B cell (primary cell): ENCODE measurements around the gene NRAP. TPM values are rescaled to one million over a fixed set of nuclear protein-coding genes. Genes with fewer than 3 reads are reported as not detected.

Experiments
- ATAC-seq: fragments of 200-7000 bp; cut with Tn5 transposase; one replicate; pipeline ENCODE4 v1.10.0; 2021; ENCODE audit warnings: low read depth, mild to moderate bottlenecking, moderate number of reproducible peaks, moderate library complexity
- CTCF ChIA-PET: fragments of 350-600 bp; sonication (Branson Sonifier 250); formaldehyde crosslinking; loops from one replicate; lab custom pipeline; 2021; ENCODE audit warnings: antibody characterized with exemption, inconsistent platforms; lab: Charles Lee
- POLR2A ChIA-PET: fragments of 350-600 bp; sonication (Branson Sonifier 250); formaldehyde crosslinking; loops from one replicate; lab custom pipeline; 2021; ENCODE audit warnings: antibody characterized with exemption; lab: Charles Lee
- DNase-seq: peaks from one replicate; pipeline ENCODE4 v3.0.0; 2013
- H2AFZ ChIP-seq: 2 replicates; pipeline ENCODE4 v1.6.1; 2012; ENCODE audit warnings: mild to moderate bottlenecking, low read depth, low read length; ENCODE audit not compliant: insufficient read depth, poor library complexity, severe bottlenecking
- H3K27ac ChIP-seq, 2 donors: 1 replicate in 1 of 2; 2 replicates in 1 of 2; pipeline ENCODE4 v1.5.1; 2012 to 2013; ENCODE audit warnings: low read length in 2 of 2, mild to moderate bottlenecking in 2 of 2, moderate library complexity in 1 of 2
- H3K27me3 ChIP-seq, 4 experiments: fragments of 200-600 bp in 1 of 4; sonication (generic) in 1 of 4; replicated peaks in 1 of 4; 1 replicate in 2 of 4; 2 replicates in 2 of 4; pipeline versions ENCODE4 v1.6.1 to v1.7.0; 2013 to 2016; ENCODE audit warnings: low read length in 3 of 4, mild to moderate bottlenecking in 2 of 4, mixed read lengths in 1 of 4, moderate library complexity in 1 of 4; ENCODE audit not compliant: insufficient read depth in 4 of 4, control insufficient read depth in 3 of 4; ENCODE audit errors: control extremely low read depth in 1 of 4
- H3K36me3 ChIP-seq, 2 experiments: replicated peaks in 1 of 2; 1 replicate in 1 of 2; 2 replicates in 1 of 2; pipeline versions ENCODE4 v1.6.1 to v1.7.1; 2013; ENCODE audit warnings: low read length in 1 of 2; ENCODE audit not compliant: insufficient read depth in 2 of 2, control insufficient read depth in 1 of 2; ENCODE audit errors: control extremely low read depth in 1 of 2, extremely low read depth in 1 of 2
- H3K4me1 ChIP-seq, 2 donors: fragments of 200-600 bp in 1 of 2; sonication (generic) in 1 of 2; 1 replicate in 1 of 2; 2 replicates in 1 of 2; pipeline versions ENCODE4 v1.5.1 to v1.6.1; 2013 to 2017; ENCODE audit warnings: low read length in 2 of 2; ENCODE audit not compliant: control insufficient read depth in 2 of 2, insufficient read depth in 2 of 2
- H3K4me2 ChIP-seq: replicated peaks from 2 replicates; pipeline ENCODE3; 2012; ENCODE audit warnings: mild to moderate bottlenecking, low read depth, low read length; ENCODE audit not compliant: poor library complexity, severe bottlenecking
- H3K4me3 ChIP-seq, 5 experiments: fragments of 200-600 bp in 1 of 5; sonication (generic) in 1 of 5; 1 replicate in 3 of 5; 2 replicates in 2 of 5; pipeline versions ENCODE4 v1.5.1 to v1.7.0; 2011 to 2016; ENCODE audit warnings: low read length in 4 of 5, mild to moderate bottlenecking in 4 of 5, low read depth in 2 of 5, control low read depth in 1 of 5, moderate library complexity in 1 of 5; ENCODE audit not compliant: insufficient read depth in 1 of 5; ENCODE audit errors: control extremely low read depth in 1 of 5, extremely low read depth in 1 of 5
- H3K79me2 ChIP-seq: fragments of 200-600 bp; sonication (generic); one replicate; pipeline ENCODE4 v1.6.0; 2016; ENCODE audit warnings: low read length; ENCODE audit not compliant: control insufficient read depth, insufficient read depth
- H3K9ac ChIP-seq: fragments of 200-600 bp; sonication (generic); 2 replicates; pipeline ENCODE4 v1.6.1; 2017; ENCODE audit warnings: mild to moderate bottlenecking, low read length, moderate library complexity
- H3K9me3 ChIP-seq, 3 donors: one replicate each; pipeline versions ENCODE4 v1.6.1 to v1.7.1; 2013; ENCODE audit warnings: low read length in 2 of 3; ENCODE audit not compliant: control insufficient read depth in 2 of 3, insufficient read depth in 1 of 3; ENCODE audit errors: control extremely low read depth in 1 of 3
- H4K20me1 ChIP-seq: 2 replicates; pipeline ENCODE4 v1.6.0; 2012; ENCODE audit warnings: mild to moderate bottlenecking, low read length; ENCODE audit not compliant: insufficient read depth, control insufficient read depth, poor library complexity, severe bottlenecking
- H3K27ac Mint-ChIP-seq: one replicate; pipeline ENCODE4 v1.8.0; 2021; ENCODE audit warnings: mixed read lengths
- H3K27me3 Mint-ChIP-seq: one replicate; pipeline ENCODE4 v1.8.0; 2021; ENCODE audit warnings: mixed read lengths
- H3K4me1 Mint-ChIP-seq: one replicate; pipeline ENCODE4 v1.8.0; 2021; ENCODE audit warnings: mixed read lengths
- H3K4me3 Mint-ChIP-seq: one replicate; pipeline ENCODE4 v1.8.0; 2021; ENCODE audit warnings: mixed read lengths
- H3K9me3 Mint-ChIP-seq: one replicate; pipeline ENCODE4 v1.8.0; 2022; ENCODE audit warnings: mixed read lengths; ENCODE audit not compliant: insufficient read depth
- CTCF ChIP-seq: fragments of 200-600 bp; IDR thresholded peaks from one replicate; pipeline ENCODE4 v1.8.0; 2022; ENCODE audit warnings: antibody characterized with exemption, mild to moderate bottlenecking
- EZH2 ChIP-seq: IDR thresholded peaks from 2 replicates; pipeline ENCODE4 v1.6.1; 2012; ENCODE audit warnings: borderline replicate concordance, low read depth, mild to moderate bottlenecking, moderate library complexity, low read length; ENCODE audit not compliant: insufficient read depth, poor library complexity, severe bottlenecking
- WGBS: methylation state at CpG from one replicate; pipeline ENCODE4 v1.1.5; 2013; ENCODE audit warnings: missing lambda C conversion rate; ENCODE audit not compliant: insufficient coverage; 5-methylcytosine and 5-hydroxymethylcytosine counted together
- intact Hi-C: fragments of 100-400 bp; cut with micrococcal nuclease; formaldehyde crosslinking; loops from one replicate; pipeline ENCODE4 v1.10.0; 2022
- polyA minus RNA-seq: library from RNA; depleted of rRNA, polyadenylated mRNA; stranded (reverse); fragments of >200 nt; gene quantifications from 2 replicates; pipeline ENCODE4 v1.2.3, GENCODE V29; 2012
- polyA plus RNA-seq: library from polyadenylated mRNA; depleted of rRNA; stranded (reverse); fragments of >200 nt; gene quantifications from 2 replicates; pipeline ENCODE4 v1.2.3, GENCODE V29; 2012
- total RNA-seq, 2 donors: library from RNA; stranded (reverse); fragments of 120-200 nt in 1 of 2; gene quantifications; 1 replicate in 1 of 2; 2 replicates in 1 of 2; pipeline versions ENCODE4 v1.2.3 to v1.2.4, GENCODE V29; 2013 to 2022

Gene NRAP
- not detected in 2 replicates for total RNA-seq
- total RNA-seq (2013): 0.44 TPM
- not detected in 2 replicates for polyA plus RNA-seq
- not detected in 2 replicates for polyA minus RNA-seq

GRCh38 chr10:113663908-113664307 is at the start of gene NRAP:
Gene NRAP (minus strand): TSS chr10:113664041. CDS start chr10:113663882, 159 bp downstream.
- intact Hi-C loops: no loop called here
- Histone ChIP-seq H3K4me3 (no peak within 1 kb of the TSS), H4K20me1 (no peaks in the 10 kb centered on the region), H3K27ac (no peak within 1 kb of the TSS), H3K27me3 (no peaks in the 10 kb centered on the region), H3K4me1 (no peaks in the 10 kb centered on the region), H2AFZ (no peak within 1 kb of the TSS), H3K9me3 (no peaks in the 10 kb centered on the region), H3K9ac (no peak within 1 kb of the TSS), H3K4me2 (no peak within 1 kb of the TSS), H3K79me2 (no peaks in the 10 kb centered on the region), H3K36me3 (no peaks in the 10 kb centered on the region)
- Mint-ChIP-seq H3K4me3 (no peak within 1 kb of the TSS), H3K27ac (no peak within 1 kb of the TSS), H3K4me1 (no peaks in the 10 kb centered on the region), H3K27me3 (peaks cover 12% of the 10 kb centered on the region), H3K9me3 (no peaks in the 10 kb centered on the region)
- DNase-seq (no peak), ATAC-seq (no peak)
- no CpG with 5 or more reads among the region's 5 CpGs for WGBS
- TF ChIP-seq CTCF: no peak
- TF ChIP-seq EZH2: no peak
- ChIA-PET CTCF (no interaction called here), POLR2A (no interaction called here)

GRCh38 chr10:113713640-113713982 is 49.8 kb upstream of the NRAP start:
- no CpG with 5 or more reads among the region's 2 CpGs for WGBS
- Histone ChIP-seq H3K9ac (no peak overlapping the region), H3K9me3 (no peaks in the 10 kb centered on the region), H2AFZ (no peak overlapping the region), H4K20me1 (peaks cover 39% of the 10 kb centered on the region), H3K36me3 (peaks cover 0 to 6% of the 10 kb centered on the region in 2 experiments), H3K4me2 (no peak overlapping the region), H3K79me2 (peaks cover 19% of the 10 kb centered on the region), H3K27ac (no peak overlapping the region), H3K27me3 (no peaks in the 10 kb centered on the region), H3K4me1 (peaks cover 0 to 6% of the 10 kb centered on the region in 2 donors), H3K4me3 (no peak overlapping the region)
- intact Hi-C loops: no loop called here
- POLR2A ChIA-PET: no interaction called here
- DNase-seq (no peak), ATAC-seq (no peak)
- Mint-ChIP-seq H3K27me3 (no peaks in the 10 kb centered on the region), H3K27ac (no peak overlapping the region), H3K4me3 (no peak overlapping the region), H3K4me1 (peaks cover 27% of the 10 kb centered on the region), H3K9me3 (no peaks in the 10 kb centered on the region)
- CTCF ChIA-PET: no interaction called here
- TF ChIP-seq EZH2: no peak
- TF ChIP-seq CTCF: no peak
